NCI-H1417 (cell line): ENCODE data around the gene CCDC127.
A peak's percentile ranks its signal among the peaks of the same experiment; 100 is the strongest.
"Not testable (repeated sequence)": the region's sequence is repeated elsewhere in the genome, so short reads cannot be mapped to it uniquely, and the experiment has no call there.

Experiments
- DNase-seq, 3 experiments: peaks; one replicate each; lab custom pipeline; 2025; lab: John Stamatoyannopoulos, UW

The CCDC127 gene, protein sequence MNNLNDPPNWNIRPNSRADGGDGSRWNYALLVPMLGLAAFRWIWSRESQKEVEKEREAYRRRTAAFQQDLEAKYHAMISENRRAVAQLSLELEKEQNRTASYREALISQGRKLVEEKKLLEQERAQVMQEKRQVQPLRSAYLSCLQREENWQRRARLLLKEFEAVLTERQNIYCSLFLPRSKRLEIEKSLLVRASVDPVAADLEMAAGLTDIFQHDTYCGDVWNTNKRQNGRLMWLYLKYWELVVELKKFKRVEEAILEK

DNA sequence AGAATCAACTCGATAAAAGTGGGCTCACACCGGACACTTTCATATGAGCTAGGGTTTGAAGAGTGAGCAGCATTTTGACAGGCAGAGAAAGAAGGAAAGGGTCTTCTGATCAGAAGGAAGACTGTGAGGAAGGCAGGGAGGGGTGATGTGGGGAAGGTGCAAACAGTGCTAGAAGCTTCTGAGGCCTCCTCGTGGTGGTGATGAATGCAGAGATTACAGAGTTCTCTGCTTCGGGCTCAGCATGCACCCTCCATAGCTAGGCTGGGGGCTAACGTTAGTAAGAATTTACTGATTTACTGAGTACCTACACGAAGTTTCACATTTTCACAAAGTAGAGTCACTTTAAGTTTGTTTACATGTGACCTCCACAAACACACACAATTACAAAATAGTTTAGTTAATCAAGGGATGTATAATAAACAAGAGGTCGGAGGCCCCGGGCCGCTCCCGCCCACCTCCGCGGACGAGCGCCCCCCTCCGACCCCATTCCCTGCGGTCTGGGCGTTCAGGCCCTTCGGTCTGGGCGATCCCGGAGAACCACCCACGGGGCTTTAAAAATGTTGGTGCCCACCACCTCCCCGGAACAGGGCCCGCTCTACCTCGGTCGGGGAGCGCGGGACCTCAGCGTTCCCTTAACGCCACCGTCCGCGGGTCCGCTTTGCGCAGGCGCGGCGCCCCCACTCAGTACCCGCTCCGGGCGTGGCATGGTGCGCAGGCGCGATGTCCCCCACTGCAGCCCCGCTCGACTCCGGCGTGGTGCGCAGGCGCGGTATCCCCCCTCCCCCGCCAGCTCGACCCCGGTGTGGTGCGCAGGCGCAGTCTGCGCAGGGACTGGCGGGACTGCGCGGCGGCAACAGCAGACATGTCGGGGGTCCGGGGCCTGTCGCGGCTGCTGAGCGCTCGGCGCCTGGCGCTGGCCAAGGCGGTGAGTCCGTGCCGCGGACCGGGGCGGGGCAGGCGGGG lies at the start of gene CCDC127, which contains the start of gene SDHA:
CCDC127 (minus strand) TSS at position 660 of the 963 bp plus-strand sequence. CDS start 1,304 bp downstream, outside the sequence.
SDHA (plus strand) TSS at position 827 of the 963 bp plus-strand sequence; CDS start at position 863, 36 bp downstream.
- DNase-seq: peak; percentile 95 to 99 (median 99)

DNA sequence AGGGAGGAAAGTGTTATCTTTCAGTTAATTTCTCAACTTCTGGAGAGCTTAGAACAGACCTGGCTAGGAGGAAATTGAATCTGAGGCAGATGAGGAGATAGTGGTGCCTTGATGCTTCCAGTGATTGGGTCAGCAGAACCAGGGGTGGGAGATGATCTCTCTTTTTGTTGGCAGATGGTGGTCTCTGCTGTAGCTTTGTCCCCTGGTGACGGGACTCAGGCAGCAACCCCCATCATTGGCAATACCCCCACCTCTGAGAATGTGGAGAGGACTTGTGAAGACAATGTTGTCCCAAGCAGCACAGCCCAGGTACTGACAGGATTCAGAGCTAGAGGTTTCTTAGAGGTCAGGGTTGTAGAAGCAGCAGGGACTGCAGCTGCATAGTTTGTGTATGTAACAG lies 49.8 kb upstream of the CCDC127 start:
- no peak for DNase-seq

DNA sequence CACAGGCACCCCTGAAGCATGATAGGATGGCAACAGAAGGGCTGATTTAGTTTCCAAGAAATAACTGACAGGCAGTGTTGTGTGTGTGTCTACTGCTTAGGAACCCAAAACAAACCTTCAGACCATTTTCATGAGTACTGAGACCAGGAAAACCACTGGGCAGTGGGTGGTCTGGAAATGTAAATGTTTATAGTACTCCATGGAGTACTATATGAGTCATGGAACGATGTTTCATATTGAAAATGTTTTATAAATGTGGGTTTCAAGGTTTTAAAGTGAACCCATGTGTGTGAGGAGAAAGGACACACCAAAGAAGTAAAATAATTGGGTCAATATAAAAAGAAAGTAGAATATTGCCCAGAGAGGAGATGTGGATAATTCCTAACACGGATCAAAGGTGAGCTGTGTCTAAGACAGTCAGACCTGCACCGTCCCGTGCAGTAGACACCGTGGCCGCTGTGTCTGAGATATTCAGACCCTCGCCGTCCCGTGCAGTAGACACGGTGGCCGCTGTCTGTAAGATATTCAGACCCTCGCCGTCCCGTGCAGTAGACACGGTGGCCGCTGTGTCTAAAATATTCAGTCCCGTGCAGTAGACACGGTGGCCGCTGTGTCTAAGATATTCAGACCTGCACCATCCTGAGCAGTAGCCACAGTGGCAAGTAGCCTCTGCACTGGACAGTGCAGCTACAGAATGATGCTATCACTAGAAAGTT lies 48.5 kb upstream of the CCDC127 start:
- not testable (repeated sequence) for DNase-seq

- DNase-seq: no peak
These were observed 46.4 kb upstream of the CCDC127 start for GRCh38 chr5:264338-264737.

GRCh38 chr5:263275-263974 lies 45.5 kb upstream of the CCDC127 start:
- DNase-seq: not testable (repeated sequence)

DNA sequence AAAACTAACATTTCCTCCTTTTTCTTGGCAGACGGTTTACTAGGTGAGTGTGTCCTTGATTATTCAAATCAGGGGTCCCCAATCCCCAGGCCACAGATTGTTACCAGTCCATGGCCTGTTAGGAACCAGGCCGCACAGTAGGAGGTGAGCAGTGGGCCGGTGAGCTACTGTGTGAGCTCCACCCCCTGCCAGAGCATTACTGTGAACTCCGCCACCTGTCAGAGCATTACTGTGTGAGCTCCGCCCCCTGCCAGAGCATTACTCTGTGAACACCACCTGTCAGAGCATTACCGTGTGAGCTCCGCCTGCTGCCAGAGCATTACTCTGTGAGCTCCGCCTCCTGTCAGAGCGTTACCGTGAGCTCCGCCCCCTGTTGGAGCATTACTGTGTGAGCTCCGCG lies 39.2 kb upstream of the CCDC127 start:
- no peak for DNase-seq

DNA sequence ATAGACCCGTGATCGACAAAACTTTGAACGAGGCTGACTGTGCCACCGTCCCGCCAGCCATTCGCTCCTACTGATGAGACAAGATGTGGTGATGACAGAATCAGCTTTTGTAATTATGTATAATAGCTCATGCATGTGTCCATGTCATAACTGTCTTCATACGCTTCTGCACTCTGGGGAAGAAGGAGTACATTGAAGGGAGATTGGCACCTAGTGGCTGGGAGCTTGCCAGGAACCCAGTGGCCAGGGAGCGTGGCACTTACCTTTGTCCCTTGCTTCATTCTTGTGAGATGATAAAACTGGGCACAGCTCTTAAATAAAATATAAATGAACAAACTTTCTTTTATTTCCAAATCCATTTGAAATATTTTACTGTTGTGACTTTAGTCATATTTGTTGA lies 38.4 kb upstream of the CCDC127 start:
- DNase-seq: not testable (repeated sequence)

DNA sequence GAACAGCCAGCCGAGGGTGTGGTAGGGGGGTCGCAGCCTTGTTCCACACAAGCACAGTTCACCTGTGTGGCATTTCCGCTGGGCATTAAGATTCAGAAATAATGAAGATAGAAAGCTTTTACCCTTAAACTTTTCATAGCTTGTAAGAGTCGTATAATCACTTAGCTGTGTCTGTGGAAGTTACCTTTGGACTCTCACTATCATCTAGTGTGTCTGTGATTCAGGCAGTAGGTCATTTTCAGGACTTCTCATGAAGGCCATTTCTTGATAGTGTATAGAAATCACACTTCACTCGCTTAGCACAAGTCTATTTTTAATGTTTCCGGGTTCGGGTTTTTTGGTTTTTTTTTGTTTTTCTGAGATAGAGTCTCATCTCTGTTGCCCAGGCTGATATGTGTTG lies 37.2 kb upstream of the CCDC127 start:
- not testable (repeated sequence) for DNase-seq

DNA sequence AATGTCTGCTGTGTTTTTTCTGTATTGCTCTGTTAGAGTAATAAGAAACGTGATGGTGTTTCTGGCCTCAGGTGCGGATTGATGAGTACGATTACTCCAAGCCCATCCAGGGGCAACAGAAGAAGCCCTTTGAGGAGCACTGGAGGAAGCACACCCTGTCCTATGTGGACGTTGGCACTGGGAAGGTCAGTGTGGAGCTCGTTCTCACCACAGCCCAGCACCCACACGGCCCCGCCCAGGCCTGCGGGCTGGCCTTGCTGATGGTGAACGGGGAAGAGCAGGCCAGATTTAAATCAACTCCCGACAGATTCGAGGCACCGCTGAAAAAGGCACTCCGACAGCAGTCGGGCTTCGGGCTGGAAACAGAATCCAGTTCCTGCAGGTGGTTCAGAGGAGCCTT lies 36.4 kb upstream of the CCDC127 start:
- not testable (repeated sequence) for DNase-seq

DNA sequence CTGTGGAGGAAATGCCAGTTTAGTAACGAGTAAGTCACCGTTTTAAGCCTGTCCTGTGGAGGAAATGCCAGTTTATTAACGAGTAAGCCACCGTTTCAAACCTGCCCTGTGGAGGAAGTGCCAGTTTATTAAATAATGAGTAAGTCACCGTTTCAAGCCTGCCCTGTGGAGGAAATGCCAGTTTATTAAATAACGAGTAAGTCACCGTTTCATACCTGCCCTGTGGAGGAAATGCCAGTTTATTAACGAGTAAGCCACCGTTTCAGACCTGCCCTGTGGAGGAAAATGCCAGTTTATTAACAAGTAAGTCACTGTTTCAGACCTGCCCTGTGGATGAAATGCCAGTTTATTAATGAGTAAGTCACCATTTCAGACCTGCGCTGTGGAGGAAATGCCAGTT lies 34.6 kb upstream of the CCDC127 start:
- no peak for DNase-seq

DNA sequence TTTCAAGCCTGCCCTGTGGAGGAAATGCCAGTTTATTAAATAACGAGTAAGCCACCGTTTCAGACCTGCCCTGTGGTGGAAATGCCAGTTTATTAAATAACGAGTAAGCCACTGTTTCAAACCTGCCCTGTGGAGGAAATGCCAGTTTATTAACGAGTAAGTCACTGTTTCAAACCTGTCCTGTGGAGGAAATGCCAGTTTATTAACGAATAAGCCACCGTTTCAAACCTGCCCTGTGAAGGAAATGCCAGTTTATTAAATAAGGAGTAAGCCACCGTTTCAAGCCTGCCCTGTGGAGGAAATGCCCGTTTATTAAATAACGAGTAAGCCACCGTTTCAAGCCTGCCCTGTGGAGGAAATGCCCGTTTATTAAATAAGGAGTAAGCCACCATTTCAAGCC lies 34.0 kb upstream of the CCDC127 start:
- DNase-seq: not testable (repeated sequence)

DNA sequence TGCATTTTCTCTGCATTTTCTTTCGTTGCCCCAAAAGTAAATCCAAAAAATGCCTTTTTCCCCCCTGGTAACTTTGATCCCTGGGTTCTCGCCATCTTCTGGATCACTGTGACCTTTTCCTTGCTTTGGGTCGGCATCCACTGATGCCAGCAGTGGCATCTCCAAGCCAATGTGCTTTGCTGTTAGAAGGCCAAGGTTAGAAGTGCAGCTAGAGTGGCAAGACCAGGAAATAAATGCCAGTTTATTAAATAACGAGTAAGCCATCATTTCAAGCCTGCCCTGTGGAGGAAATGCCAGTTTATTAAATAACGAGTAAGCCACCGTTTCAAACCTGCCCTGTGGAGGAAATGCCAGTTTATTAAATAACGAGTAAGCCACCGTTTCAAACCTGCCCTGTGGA lies 33.6 kb upstream of the CCDC127 start:
- not testable (repeated sequence) for DNase-seq

DNA sequence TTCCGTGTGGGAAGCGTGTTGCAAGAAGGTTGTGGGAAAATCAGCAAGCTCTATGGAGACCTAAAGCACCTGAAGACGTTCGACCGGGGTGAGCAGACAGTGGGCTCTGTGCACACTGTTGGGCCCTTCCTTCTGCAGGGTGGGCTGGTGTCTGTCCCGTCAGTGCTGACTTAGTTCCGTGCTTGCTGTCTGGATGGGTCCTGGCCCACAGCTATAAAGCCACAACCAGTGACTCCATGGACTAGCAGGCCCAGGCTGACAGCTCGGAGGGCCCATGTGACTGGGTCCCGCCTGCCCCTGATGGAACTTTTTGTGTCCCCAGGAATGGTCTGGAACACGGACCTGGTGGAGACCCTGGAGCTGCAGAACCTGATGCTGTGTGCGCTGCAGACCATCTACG lies 33.1 kb upstream of the CCDC127 start:
- DNase-seq: not testable (repeated sequence)

DNA sequence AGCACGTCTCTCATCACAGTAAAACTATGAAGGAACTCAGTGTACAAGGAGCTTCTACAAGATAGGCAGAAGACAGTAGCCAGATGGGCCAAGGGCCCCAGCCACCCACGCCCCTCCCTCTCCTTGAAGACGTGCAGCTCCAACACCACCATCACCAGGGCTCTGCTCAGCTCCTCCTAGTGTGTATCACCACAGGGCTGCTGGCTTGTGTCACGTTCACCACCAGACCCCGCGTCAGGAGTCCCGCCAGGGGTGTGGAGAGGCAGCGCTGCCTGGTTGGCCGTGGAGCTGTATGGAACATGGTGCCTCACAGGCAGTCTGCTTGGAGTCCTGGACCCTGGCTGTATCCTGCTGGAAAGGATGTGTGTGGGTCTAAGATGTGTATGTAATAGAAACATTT lies 32.4 kb upstream of the CCDC127 start:
- not testable (repeated sequence) for DNase-seq

DNA sequence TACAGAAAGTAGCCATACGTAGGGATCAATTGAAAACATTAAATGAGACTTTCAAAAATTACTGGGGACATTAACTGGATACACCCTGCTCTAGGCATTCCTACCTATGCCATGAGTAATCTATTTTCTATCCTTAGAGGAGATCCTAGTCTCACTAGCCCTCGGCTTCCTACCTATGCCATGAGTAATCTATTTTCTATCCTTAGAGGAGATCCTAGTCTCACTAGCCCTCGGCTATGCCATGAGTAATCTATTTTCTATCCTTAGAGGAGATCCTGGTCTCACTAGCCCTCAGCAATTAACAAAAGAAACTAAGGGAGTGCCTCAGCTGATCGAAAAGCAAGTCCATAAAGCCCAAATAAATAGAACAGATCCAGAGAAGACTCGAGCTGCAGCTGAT lies 27.8 kb upstream of the CCDC127 start:
- DNase-seq: not testable (repeated sequence)

- not testable (repeated sequence) for DNase-seq
These were observed 25.9 kb upstream of the CCDC127 start for GRCh38 chr5:243683-244367.

DNA sequence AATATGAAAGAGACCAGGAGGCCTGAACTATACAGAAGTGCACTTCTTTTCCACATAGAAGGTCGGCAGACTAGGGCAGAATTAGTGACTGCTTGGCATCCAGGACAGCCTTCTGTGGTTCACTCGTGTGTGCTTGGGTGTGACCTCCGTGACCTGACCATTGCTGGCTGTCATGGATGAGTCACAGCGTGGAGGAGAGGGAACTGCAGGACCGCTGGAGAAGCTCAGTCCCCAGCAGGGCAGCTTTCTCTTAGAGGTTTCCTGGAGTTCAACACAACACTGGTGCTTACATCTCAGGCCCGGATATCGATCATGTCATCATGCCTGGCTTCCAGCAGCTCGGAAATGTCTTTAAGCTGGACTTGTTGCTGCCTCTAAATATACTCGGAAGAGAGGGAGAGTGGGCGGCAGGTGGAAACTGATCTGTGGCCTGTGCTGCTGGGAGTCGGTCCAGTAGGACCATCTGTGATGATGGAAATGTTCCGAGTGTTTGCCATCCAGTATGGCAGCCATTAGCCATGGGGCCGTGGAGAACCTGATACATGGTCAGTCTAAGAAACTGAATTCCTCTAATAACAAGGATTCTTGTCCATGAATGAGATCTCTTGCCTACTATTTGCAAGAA lies 23.2 kb upstream of the CCDC127 start:
- not testable (repeated sequence) for DNase-seq

DNA sequence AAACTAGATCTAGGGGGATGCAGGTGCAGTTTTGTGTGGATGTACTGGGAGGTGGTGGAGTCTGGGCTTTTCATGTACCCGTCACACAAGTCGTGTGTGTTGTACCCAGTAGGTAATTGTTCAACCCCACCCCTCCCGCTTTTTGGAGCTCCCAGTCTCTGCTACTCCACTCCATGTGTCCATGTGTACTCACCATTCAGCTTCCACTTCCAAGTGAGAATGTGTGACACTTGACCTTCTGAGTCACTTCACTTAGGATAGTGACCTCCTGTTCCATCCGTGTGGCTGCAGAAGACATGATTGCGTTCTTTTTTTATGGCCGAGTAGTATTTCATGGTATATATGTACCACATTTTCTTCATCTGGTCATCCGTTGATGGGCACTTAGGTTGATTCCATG lies 22.6 kb upstream of the CCDC127 start:
- not testable (repeated sequence) for DNase-seq

GRCh38 chr5:237931-238330 lies 20.0 kb upstream of the CCDC127 start:
- not testable (repeated sequence) for DNase-seq

DNA sequence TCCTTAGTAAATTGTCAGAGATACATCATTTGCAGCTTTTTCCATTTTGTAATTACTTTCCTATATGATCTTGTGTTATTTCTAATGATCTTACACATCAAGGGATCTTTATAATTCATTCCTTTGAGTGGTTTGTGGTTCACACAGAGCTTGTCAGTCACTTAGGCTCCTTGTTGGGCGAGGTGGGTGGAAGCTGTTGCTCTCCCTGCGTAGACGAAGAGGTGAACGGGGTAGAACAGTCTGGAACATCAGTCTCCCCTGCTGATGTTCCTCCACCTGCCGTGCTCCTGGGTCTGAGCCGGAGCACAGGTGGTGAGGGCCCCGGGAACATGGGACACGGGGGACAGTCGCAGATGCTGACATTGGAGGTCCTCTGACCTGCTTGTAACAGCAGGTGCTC lies 17.6 kb upstream of the CCDC127 start:
- not testable (repeated sequence) for DNase-seq
